HL-60/S4 treated with retinoic acid at 250 ng/mL for 4 days and 3 days (cell line): Measurements from ENCODE around the gene TRPM3.

Experiments used
- in situ Hi-C: fragments of 300-500 bp; cut with MboI; formaldehyde crosslinking; loops from 2 replicates; pipeline ENCODE4 v1.7.0; 2022; ENCODE audit warnings: low sequenced_read_pairs

The TRPM3 gene

GRCh38 chr9:70678153-70678552 is 443.3 kb downstream of the TRPM3 start:
- in situ Hi-C loops: no loop called here

- in situ Hi-C loops: no loop called here
Observed at GRCh38 chr9:70677055-70677735, 444.2 kb downstream of the TRPM3 start.

DNA sequence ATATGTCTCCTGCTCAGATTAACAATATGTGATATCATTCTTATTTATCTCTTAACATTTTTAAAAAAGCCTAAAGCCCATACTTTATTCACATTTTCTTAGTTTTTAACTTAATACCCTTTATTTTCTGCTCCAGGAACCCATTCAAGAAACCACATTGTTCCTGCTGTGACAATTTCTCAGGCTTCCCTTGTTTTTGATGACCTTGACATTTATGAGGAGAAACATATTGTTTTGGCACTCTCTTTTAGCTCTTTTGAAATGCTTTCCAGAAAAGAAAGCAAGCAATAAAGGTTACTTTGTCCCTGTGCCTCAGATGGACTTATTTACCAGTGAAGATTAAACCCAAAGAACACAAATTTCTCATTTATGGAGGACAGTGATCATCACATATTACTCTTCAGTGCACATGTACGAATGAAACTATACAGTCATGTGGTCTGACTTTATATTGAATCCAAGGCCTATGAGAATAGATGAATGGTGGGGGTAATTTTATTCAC is 445.5 kb downstream of the TRPM3 start:
- in situ Hi-C loops: no loop called here

DNA sequence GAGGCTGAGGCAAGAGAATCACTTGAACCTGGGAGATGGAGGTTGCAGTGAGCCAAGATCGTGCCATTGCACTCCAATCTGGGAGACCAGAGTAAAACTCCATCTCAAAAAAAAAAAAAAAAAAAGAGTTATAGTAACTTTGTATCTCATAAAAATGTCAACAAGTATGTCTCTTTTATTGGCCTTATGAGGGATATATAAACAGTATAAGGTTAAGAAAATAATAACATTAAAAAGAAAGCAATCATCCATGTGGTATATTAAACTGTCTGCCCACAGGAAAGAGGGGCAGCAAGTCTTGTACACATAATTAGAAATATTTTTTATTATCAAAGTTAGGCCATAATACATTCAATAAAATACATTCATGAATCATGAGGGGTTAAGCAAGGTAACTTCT is 447.6 kb downstream of the TRPM3 start:
- in situ Hi-C loops: no loop called here

DNA sequence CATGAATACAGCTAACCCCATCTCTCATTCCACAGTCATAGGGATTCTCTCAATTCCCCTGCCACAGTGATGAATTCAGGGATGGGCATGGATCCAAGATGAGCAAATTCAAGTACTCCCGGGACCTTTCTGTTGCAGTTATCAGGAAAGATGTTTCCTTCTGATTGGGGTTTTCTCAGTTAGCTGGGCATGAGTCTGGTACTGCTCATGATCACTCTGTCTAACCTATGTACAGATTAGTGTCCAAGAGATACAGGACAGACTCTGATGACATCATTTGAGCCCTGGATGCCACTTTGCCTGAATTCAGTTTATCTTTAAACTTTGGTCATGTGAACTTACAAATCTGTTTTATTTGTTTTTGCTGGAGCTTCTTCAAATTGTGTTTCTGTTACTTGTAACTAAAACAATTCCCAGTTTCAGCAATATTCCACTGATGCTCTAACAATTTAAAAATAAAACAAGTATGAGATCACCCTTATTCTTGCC is 449.2 kb downstream of the TRPM3 start:
- in situ Hi-C loops: no loop called here

GRCh38 chr9:70668751-70669150 is 452.7 kb downstream of the TRPM3 start:
- in situ Hi-C loops: no loop called here

GRCh38 chr9:70658765-70659164 is 462.7 kb downstream of the TRPM3 start:
- in situ Hi-C loops: no loop called here

DNA sequence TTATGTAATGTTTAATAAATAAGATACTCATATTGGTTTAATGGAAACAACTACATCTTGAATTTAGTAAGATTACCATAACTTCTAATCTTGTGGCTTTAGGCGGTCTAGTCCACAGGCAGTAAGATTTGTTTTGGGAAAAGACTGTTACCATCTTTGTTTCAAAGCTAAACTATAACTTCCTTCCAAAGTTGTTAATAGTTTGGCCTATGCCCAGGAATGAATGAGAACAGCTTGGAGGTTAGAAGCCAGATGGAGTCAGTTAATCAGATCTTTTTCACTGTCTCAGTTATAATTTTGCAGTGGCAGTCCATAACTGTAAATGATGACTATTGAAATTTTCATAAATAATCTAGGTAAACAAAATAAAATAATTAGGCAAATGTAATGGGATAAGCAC is 465.1 kb downstream of the TRPM3 start:
- in situ Hi-C loops: no loop called here

DNA sequence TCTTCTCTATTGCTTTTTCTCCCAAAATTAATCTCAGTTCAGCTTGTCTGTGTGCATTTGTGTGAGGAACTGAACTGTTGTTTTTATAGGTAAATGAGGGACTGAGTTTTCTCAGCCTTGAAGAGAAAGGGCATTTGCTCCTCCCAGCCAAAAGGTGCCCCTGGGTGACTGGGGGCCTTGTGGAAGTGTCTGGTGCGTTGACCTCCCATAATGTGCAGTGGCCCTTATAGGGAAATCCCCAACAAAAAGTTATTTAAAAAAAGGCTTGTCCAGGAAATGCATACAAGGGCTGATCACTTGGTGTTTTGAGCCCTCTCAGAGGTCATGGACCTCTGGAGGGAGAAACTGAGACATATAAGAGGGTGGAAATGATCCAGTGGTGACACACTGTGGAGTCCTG is 467.3 kb downstream of the TRPM3 start:
- in situ Hi-C loops: no loop called here

DNA sequence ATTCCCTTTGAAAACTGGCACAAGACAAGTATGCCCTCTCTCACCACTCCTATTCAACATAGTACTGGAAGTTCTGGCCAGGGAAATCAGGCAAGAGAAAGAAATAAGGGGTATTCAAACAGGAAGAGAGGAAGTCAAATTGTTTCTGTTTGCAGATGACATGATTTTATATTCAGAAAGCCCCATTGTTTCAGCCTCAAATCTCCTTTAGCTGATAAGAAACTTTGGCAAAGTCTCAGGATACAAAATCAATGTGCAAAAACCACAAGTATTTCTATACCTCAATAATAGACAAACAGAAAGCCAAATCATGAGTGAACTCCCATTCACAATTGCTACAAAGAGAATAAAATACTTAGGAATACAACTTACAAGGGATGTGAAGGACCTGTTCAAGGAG is 476.8 kb downstream of the TRPM3 start:
- in situ Hi-C loops: loop anchor here (25.0 kb wide), 1 partner anchor 593 kb away; no protein-coding TSS in a partner anchor

- in situ Hi-C loops: loop anchor here (25.0 kb wide), 1 partner anchor 595 kb away; no protein-coding TSS in a partner anchor
Observed at GRCh38 chr9:70642341-70642740, 479.1 kb downstream of the TRPM3 start.

DNA sequence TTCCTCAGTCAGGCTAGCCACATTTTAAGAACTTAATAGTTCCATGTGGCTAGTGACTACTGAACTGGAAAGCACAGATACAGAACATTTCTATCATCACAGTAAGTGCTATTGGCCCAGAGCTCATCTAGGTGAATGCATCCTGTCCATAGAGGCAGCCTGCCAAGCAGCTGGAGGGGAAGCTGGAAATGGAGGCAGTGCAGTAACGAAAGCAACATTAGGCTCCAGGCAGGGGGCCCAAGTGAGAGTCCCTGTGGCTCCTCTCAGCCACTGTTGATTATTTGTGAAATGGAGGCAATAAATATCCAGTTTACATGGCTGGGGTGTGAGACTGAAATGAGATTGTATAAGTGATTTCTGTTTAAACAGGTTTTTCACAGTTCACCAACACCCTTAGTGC is 479.8 kb downstream of the TRPM3 start:
- in situ Hi-C loops: loop anchor here (25.0 kb wide), 1 partner anchor 596 kb away; no protein-coding TSS in a partner anchor

DNA sequence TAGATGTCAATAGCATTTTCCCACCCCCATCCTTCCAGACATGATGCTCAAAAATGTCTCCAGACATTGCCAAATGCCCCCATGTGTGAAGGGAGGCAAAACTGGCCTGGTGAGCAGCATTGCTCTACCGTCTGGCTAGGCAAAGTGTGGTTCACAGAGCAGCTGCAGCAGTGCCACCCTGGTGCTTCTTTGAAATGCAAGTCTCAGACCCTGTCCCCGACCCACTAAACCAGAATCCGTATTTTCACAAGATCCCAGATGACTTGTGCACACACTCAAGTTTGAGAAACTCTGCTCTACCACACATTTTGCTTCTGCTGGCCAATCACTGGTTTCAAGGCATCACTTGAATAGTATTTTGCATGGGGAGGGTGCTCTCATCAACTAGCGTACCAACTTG is 480.4 kb downstream of the TRPM3 start:
- in situ Hi-C loops: loop anchor here (25.0 kb wide), 1 partner anchor 596 kb away; no protein-coding TSS in a partner anchor

DNA sequence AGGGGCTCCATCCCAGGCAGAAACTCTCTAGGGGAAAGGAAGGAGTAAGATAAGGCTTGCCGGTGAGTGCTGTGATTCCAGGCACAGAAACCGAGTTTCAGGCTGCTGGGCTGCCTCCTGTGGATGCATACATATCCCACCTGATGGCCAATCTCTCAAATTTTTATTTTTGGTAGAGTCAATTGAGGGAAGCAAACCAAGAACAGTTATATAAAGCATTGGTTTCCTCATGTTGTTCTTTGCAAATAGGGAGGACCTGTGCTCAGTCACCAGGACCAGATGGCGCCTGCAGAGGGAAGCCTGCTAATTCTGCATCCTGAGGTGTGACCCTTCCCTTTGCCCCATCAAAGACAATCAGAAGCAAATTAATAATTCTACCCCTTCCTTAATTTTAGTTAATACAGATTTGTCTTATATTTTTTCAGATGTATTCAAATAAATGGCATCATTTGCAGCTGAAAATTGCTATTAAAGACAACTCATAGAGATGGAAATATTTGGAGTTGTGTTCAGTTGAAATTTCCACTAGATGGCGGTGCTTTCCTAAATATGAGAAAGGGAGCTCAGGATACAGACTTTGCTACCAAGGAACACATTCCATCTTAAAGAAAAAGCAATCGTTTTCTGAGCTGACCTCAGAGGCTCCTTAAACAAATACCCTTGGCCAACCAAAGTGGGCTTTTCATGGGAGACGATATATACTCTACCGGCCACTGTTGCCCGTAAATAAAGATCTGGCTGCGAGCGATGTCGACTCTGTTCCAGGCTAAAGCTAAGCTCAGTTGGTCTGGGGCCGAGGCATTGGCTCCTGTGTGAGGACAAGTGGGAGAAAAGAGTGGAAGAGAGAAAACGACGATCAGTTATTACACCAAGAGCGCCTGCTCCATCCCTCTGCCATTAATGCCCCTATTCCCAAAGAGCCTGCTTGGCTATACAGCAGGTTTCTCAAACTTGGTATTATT is 481.3 kb downstream of the TRPM3 start:
- in situ Hi-C loops: loop anchor here (25.0 kb wide), 1 partner anchor 597 kb away; no protein-coding TSS in a partner anchor

GRCh38 chr9:70635790-70636189 is 485.6 kb downstream of the TRPM3 start:
- in situ Hi-C loops: loop anchor here (25.0 kb wide), 1 partner anchor 602 kb away; no protein-coding TSS in a partner anchor

DNA sequence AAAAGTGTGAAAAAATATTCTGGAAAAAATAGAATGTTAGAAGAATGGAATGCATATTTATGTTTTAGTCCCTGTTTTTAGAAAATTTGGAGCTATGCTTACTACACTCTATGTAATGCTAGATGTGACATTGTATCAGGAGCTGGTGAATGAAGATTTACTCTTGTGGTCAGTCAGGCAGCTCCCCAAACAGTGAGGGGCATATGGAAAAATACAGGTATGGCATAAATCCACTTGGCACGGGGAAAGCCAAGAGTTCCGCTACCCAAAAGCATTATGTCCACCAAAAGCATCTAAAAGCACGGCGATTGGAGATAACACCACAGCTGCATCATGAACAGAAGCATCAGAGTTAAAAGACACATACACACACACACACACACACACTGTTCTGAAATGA is 486.7 kb downstream of the TRPM3 start:
- in situ Hi-C loops: loop anchor here (25.0 kb wide), 1 partner anchor 603 kb away; no protein-coding TSS in a partner anchor

DNA sequence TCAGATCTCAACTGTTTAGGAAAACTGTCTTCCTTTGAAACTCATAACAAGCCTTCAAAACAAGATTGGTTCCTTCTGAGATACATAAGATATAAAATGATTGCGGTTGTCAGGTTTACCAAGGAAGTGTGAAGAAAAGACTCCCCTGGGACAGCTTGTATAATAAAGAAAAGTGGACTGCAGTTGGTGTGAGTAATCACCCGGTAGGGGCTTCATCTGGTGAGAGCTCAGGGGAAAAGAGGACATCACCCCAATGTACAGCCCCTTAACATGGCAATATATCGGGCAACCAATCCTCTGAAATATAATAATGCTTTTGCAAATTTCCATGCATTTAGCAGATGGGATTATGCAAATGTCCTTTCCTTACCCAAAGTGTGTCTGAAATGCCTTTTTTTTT is 490.4 kb downstream of the TRPM3 start:
- in situ Hi-C loops: loop anchor here (25.0 kb wide), 1 partner anchor 606 kb away; no protein-coding TSS in a partner anchor

GRCh38 chr9:70629080-70629685 is 492.2 kb downstream of the TRPM3 start:
- in situ Hi-C loops: loop anchor here (25.0 kb wide), 1 partner anchor 608 kb away; no protein-coding TSS in a partner anchor

GRCh38 chr9:70625078-70625477 is 496.3 kb downstream of the TRPM3 start:
- in situ Hi-C loops: loop anchor here (25.0 kb wide), 1 partner anchor 612 kb away; no protein-coding TSS in a partner anchor

DNA sequence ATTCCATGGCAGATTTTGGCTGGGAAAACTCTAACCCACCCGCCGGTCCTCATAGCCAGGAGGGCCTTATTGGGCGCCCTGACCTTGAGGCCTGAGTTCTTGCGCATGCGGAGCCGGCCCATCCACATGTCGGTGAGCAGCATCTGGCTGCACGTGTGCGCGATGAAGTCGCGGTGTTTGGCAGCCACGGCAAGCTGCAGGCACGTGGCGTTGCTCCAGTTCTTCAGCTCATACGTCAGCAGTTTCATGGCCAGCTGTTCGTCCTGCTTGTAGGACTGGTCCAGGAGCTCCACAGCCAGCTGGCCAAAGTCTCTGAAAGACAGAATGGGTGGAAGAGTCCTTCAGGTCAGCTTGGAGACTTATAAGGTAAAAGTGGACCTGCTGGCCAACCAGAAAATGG is 502.6 kb downstream of the TRPM3 start:
- in situ Hi-C loops: no loop called here
